Suprapubic skin (tissue), 4 donors: Measurements from ENCODE around the gene SLC35C1.

Experiments used
- CTCF ChIP-seq, 2 donors: fragments of 200-600 bp in 1 of 2; fragments of 450-650 bp in 1 of 2; sonication (generic) in 1 of 2; IDR thresholded peaks; one replicate each; pipeline ENCODE4 v1.5.1; 2016 to 2019; ENCODE audit warnings: antibody characterized with exemption in 2 of 2, mild to moderate bottlenecking in 1 of 2, moderate library complexity in 1 of 2
- EP300 ChIP-seq: sonication (generic); formaldehyde crosslinking; IDR thresholded peaks from one replicate; pipeline ENCODE4 v1.6.1; 2017; ENCODE audit warnings: antibody characterized with exemption
- POLR2A ChIP-seq, 2 donors: fragments of 450-650 bp; IDR thresholded peaks; one replicate each; pipeline ENCODE4 v1.6.1; 2017; ENCODE audit warnings: antibody characterized with exemption in 2 of 2, mild to moderate bottlenecking in 2 of 2, moderate library complexity in 2 of 2
- POLR2AphosphoS5 ChIP-seq, 3 donors: sonication (generic); formaldehyde crosslinking; IDR thresholded peaks; one replicate each; pipeline ENCODE4 v1.6.1; 2017; ENCODE audit warnings: antibody characterized with exemption in 3 of 3

- TF ChIP-seq POLR2A (IDR thresholded peaks at IDR 0.05), result no peak
- no peak for TF ChIP-seq EP300
- no peak for TF ChIP-seq CTCF (IDR thresholded peaks at IDR 0.05)
- no peak for TF ChIP-seq POLR2AphosphoS5 (IDR thresholded peaks at IDR 0.05)
Observed at GRCh38 chr11:45769960-45770359, 35.0 kb upstream of the SLC35C1 start.
